Tongue (tissue), 2 donors: ENCODE results near the gene ALDH4A1. TPM values are rescaled to one million over a fixed set of nuclear protein-coding genes. Genes with fewer than 3 reads are reported as not detected.

Experiments used
- DNase-seq: peaks from one replicate; pipeline ENCODE4 v3.0.0-alpha.2; 2015
- total RNA-seq: library from RNA; depleted of rRNA; stranded (reverse); fragments of >200 nt; gene quantifications from one replicate; pipeline ENCODE4 v1.2.3, GENCODE V29; 2014

The ALDH4A1 gene, protein sequence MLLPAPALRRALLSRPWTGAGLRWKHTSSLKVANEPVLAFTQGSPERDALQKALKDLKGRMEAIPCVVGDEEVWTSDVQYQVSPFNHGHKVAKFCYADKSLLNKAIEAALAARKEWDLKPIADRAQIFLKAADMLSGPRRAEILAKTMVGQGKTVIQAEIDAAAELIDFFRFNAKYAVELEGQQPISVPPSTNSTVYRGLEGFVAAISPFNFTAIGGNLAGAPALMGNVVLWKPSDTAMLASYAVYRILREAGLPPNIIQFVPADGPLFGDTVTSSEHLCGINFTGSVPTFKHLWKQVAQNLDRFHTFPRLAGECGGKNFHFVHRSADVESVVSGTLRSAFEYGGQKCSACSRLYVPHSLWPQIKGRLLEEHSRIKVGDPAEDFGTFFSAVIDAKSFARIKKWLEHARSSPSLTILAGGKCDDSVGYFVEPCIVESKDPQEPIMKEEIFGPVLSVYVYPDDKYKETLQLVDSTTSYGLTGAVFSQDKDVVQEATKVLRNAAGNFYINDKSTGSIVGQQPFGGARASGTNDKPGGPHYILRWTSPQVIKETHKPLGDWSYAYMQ
- total RNA-seq: 6.9 TPM

DNA sequence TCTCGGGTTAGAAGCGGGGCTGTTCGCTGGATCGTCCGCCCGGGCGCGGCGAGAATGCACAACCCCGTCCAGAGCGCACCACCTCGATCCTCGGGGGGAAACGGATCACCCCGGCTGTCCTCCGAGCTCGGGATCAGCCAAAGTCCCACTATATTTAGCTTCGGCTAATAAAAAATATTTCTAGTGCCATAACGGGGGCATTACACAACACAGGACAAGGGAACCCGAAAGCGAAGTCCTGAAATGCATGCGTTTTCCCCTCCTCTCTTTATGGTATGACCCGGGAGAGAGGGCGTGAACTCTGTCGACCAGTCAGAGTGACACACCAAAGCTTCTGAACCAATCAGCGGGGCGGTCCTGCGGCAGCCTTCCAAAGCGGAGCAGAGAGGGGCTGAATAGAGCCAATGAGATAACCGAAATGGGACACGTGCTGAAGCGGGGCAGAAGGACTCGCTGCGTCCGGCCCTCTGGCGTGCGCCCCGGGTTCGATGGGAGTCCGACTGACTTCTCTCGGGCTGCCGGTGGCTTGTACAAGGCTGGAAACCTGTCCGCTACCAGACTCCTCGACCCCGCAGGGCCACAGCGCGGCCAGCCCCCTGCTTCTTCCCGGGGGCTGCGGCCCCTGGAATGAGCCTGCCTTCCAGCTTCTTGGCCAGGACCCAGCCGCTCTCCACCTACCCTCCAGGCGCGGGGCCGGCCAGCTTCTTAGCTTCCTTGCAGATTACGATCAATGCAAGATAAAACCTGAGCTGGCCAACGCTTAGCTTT lies at the start of gene ALDH4A1:
Gene ALDH4A1, minus strand, starts transcription at position 33 of the 768 bp plus-strand sequence. Its CDS starts 32 bp downstream, at position 1.
- peak; percentile 99 for DNase-seq

- no peak for DNase-seq
Measured at GRCh38 chr1:18951818-18952391, 49.5 kb upstream of the ALDH4A1 start.

DNA sequence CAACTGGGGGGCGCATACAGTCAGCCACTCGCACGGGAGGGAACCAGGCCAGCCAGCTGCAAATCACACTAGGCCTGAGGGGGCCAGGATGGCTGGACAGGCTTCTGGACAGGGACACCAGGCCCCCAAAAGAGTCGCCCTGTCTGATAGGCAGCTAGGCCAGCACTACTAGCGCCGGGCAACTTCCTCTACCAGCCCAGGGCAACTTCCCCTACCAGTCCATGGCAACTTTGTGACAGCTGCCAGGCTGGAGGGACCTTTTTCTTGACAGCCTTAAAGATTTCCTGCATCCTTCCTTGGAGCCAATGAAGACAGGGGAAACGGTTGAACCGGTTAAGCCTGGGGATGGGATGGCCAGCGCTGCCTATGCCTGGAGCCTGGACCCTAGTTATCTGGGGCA lies 49.1 kb upstream of the ALDH4A1 start:
- DNase-seq: no peak

DNA sequence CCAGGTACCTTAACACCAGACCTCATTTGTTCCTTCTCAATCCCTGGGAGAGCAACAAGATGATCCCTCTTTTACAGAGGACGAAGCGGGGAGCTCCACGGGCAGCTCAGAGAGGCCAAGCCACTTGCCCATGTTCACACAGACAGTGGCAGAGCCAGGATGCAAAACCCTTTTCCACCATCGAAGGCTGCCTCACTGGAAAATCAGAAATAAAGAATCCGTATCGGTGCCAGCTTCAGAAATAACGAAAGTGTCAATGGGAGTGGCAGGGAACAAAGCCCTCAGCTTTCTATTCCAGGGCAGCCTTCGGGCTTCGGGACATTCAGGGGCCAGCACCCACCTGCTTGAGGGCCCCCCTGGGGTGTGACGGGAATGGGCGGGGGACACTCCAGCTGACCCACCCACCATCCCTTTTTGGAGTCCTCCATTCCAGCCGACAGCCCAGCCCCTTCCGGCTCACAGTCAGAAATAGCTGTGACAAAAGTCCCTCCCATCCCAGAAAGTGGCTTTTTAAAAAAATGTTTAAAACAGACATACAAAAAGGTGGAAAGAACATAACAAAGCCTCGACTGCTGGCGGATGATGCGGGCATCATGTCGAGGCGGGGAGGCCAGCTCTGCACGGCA lies 48.2 kb upstream of the ALDH4A1 start:
- peak; percentile 74 for DNase-seq

DNA sequence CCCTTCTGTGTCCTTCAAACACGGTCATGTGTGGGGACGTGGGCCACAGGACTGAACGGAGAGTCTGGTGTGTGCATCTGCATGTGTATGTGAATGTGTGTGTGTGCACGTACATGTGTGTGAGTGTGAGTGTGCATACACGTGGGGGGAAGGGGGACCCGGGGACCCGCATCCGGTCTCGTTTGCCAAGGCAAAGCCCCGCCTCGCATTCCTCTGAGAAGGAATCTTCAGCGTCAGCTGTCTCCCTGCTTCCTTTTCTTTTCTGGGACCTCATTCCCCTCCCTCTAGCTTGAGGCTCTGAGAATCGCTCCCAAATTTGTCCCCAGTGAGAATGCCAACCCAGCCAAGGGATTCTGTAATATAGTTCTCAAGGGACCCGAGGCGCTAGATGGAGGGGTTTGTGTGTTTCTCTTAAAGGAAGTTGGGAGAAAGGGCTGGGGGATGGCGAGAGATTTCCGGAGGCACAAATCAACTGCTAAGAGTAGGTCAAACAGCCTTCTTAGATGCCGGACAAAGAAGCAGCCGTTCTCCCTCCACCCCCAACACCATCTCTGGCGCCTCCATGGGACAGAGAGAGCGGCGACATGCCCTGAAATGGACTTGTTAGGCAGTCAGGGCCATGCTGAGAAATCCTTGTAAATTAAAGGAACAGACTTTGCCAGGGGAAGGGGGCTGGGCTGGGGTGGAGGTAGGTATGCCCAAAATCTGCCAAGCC lies 47.5 kb upstream of the ALDH4A1 start:
- DNase-seq: peak; percentile 87

GRCh38 chr1:18948913-18949685 lies 46.7 kb upstream of the ALDH4A1 start:
- no peak for DNase-seq

DNA sequence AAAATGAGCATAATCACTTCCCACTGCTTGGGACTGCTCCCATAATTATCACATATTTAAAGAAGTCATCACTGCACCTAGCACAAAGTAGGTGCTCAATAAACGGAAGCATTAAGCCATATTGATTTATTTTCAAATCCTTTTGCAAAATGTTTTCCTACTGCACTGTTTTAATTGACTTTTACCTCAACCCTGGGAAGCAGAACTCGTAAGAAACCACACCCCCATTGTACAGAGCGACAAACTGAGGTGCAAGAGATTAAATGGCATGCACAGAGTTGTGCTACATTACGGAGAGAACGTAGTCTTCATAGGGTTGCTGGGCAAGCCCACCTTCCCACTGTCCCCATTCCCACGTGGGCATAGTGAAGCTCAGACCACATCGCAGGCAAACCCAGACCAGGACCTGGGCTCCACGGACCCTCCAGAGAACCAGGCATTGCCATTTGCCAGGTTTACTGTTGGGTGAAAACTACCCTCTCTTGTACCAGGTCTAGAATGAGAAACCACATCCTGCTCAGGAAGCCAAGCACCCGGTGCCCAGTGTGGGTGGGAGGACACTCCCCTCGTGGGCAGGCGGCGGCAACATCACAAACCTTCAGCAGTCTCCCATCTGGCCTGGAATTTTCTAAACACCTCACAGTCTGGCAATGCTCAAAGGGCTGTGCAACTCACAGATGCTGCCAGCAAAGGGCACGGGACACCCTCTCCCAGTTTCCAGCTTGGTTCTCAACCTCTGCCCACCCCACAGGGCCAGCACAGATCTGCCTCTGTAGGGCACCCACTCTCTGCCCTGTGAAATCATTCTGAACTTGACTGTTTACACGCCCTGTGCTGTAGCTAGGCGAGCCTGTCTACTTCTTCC lies 45.9 kb upstream of the ALDH4A1 start:
- DNase-seq: no peak

DNA sequence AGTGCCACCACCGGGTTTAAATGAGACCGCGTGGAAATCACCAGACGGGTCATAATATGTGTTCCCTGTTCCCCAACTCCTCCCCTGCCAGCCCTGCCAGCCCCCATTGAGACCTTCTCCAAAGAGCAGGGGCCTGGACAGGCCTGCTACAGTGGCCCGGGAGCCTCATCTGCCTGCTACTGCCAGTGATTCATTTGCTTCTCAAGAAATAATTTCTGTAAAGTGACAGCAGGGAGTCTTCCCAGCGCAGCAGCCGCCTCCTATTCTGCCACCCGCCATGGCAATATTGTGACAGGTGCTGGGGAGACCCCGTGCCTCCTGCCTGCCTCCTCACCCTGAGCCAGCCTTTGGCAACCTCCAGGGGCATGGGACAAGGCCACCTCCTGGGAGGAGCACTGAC lies 45.2 kb upstream of the ALDH4A1 start:
- DNase-seq: no peak

- no peak for DNase-seq
Measured at GRCh38 chr1:18946550-18947381, 44.4 kb upstream of the ALDH4A1 start.

DNA sequence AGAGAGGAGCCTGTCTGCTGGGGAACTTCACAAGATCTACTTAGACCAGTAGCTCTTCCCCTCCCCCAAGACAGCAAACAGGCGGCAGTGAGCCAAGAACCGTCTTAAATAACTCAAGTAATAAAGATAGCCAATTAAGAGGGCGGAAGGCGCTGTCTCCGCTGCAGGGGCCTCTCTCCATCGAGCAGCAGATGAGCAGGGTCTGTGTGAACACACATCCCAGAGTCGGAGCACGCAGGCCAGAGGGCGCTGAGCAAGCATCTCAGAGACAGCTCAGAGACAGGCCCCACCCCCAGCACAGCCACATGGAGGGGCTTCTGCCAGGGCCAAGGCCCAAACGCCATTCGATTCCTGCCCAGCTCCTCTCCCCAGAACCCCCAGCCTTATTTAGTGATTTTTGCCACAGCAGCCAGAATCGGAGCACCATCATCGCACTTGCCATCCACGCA lies 43.1 kb upstream of the ALDH4A1 start:
- peak; percentile 91 for DNase-seq

- no peak for DNase-seq
Measured at GRCh38 chr1:18944810-18945209, 42.5 kb upstream of the ALDH4A1 start.

DNA sequence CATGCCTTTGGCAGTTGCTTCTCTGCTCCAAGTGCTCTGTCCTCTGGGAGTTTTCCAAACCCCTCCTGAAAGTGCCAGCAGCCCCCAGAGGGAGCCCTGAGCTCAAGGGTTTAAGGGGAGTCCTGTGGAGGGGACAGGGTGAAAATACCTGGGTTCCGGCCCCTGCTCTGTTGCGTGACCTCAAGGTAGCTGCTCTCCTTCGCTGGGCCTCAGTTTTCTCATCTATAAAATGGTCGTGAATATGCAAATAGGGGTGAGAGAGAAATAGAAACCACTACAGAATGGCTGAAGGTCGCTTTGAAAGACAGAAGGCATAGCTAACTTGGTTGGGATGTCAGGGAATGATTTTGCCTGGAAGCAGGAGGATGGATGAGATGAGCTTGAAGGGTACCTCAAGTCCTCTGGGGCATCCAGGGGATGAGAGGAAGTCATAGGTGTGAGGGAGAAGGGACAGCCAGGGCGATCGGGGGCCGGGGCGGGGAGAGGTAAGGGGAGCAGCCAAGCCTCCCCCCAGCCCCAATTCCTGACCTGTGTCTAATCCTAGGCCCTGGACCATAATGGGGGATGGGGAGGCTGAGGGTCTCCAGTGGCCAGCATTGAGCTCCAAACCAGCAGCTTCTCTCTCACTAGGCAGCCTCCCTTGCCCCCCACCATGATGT lies 41.7 kb upstream of the ALDH4A1 start:
- DNase-seq: no peak

GRCh38 chr1:18943162-18943561 lies 40.8 kb upstream of the ALDH4A1 start:
- DNase-seq: no peak

DNA sequence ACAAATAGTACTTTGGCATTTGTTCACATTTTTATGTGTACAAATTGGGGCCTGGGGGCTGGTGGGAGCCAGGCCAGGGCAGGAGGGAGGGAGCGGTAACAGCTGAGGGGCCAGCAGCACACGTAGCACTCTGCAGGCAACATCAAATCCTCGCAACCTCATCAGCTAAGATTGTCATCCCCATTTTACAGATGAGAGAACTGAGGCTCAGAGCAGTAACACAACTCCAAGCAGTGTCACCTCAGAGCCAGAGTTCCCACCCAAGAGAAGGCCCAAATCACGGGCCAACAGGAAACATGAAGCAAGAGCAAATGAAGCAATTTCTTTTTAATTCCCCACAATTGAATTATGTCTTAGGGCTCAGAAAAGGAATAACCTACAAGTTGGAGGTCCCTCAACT lies 40.0 kb upstream of the ALDH4A1 start:
- no peak for DNase-seq

- DNase-seq: peak; percentile 91
Measured at GRCh38 chr1:18941221-18942141, 39.1 kb upstream of the ALDH4A1 start.

DNA sequence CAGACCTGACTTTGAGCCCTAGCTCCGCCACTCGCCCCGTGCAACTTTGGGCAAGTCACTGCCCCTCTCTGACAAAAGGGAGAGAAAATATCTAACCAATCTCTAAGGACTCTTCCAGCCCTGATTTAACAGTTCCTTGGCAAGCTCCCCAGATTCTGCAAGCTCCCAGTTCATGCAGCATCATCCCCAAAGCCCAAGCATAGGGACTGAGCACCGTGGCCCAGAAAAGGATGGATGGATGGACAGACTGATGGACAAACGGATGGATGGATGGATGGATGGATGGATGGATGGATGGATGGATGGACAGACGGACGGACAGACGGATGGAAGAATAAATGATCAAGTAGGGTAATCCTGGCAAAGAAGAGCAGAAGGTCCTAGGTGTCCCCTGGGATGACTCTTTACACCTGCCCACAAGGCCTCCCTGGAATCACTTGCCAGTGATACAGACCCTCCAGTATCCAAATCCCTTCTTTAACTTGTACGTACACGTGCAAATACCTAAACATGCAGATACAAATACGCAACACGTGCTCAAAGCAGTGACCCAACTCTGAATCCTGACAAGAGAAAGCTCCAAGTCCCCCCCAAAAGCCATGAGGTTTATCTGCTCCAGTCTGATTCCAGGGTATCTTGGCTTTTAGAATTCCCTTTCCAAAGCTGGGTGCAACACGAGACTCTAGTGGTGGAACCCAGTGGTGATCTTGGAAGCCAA lies 38.1 kb upstream of the ALDH4A1 start:
- no peak for DNase-seq
